HCT116 (cell line): ENCODE results near the gene HLA-DMA. TPM values are rescaled to one million over a fixed set of nuclear protein-coding genes. Genes with fewer than 3 reads are reported as not detected.

ENCODE experiments used
- CEBPB ChIP-seq: IDR thresholded peaks from 2 replicates; pipeline ENCODE4 v1.6.1; 2012; ENCODE audit warnings: low read depth
- EZH2 ChIP-seq: fragments of 200-600 bp; sonication (generic); IDR thresholded peaks from 2 replicates; pipeline ENCODE4 v1.6.1; 2017; ENCODE audit warnings: antibody characterized with exemption, mixed run types
- EZH2phosphoT487 ChIP-seq: fragments of 200-600 bp; IDR thresholded peaks from 2 replicates; pipeline ENCODE4 v1.6.1; 2018; ENCODE audit warnings: antibody characterized with exemption, borderline replicate concordance
- SIN3A ChIP-seq: IDR thresholded peaks from 2 replicates; pipeline ENCODE4 v1.6.1; 2012; ENCODE audit warnings: low read depth
- SP1 ChIP-seq: IDR thresholded peaks from 2 replicates; pipeline ENCODE4 v1.6.1; 2012; ENCODE audit warnings: low read depth
- TCF7L2 ChIP-seq: IDR thresholded peaks from 2 replicates; pipeline ENCODE4 v1.7.0; 2011; ENCODE audit warnings: borderline replicate concordance, inconsistent platforms; ENCODE audit not compliant: insufficient read depth, insufficient read length; ENCODE audit errors: extremely low read depth
- YY1 ChIP-seq: IDR thresholded peaks from 2 replicates; pipeline ENCODE4 v1.6.1; 2011; ENCODE audit warnings: low read length, low read depth, moderate library complexity, mild to moderate bottlenecking; ENCODE audit not compliant: insufficient replicate concordance; ENCODE audit errors: extremely low read depth
- ZFX ChIP-seq: fragments of 450-650 bp; IDR thresholded peaks from 2 replicates; pipeline ENCODE4 v1.6.1; 2017
- ZNF274 ChIP-seq: fragments of 200-500 bp; sonication (Bioruptor generic); IDR thresholded peaks from 2 replicates; pipeline ENCODE4 v1.6.1; 2014; ENCODE audit warnings: mild to moderate bottlenecking, low read depth, low read length, inconsistent platforms
- total RNA-seq: library from RNA; stranded (reverse); gene quantifications from one replicate; pipeline ENCODE4 v1.2.1, GENCODE V29; 2021; ENCODE audit not compliant: unreplicated experiment
- TF ChIP-seq, protein P1 (sequence below), 3 experiments: fragments of 200-600 bp in 1 of 3; sonication (generic) in 1 of 3; IDR thresholded peaks in 2 of 3; conservative IDR thresholded peaks in 1 of 3; 2 replicates each; pipeline ENCODE4 v1.5.1; 2012 to 2017; ENCODE audit warnings: low read depth in 2 of 3, low read length in 2 of 3, antibody characterized with exemption in 1 of 3, borderline replicate concordance in 1 of 3, control low read depth in 1 of 3, mild to moderate bottlenecking in 1 of 3, mixed read lengths in 1 of 3, mixed run types in 1 of 3, moderate library complexity in 1 of 3; ENCODE audit not compliant: insufficient read depth in 1 of 3
- TF ChIP-seq, protein P2 (sequence below): IDR thresholded peaks from 2 replicates; pipeline ENCODE4 v1.6.1; 2011; ENCODE audit warnings: mild to moderate bottlenecking, low read length, moderate library complexity; ENCODE audit not compliant: insufficient replicate concordance; ENCODE audit errors: extremely low read depth
- TF ChIP-seq, protein P3 (sequence below): IDR thresholded peaks from 2 replicates; pipeline ENCODE4 v1.6.1; 2012
- TF ChIP-seq, protein P4 (sequence below): IDR thresholded peaks from 2 replicates; pipeline ENCODE4 v1.6.1; 2012

The HLA-DMA gene
- total RNA-seq, 1 experiment from 2014 or later, result 12.1 TPM

DNA sequence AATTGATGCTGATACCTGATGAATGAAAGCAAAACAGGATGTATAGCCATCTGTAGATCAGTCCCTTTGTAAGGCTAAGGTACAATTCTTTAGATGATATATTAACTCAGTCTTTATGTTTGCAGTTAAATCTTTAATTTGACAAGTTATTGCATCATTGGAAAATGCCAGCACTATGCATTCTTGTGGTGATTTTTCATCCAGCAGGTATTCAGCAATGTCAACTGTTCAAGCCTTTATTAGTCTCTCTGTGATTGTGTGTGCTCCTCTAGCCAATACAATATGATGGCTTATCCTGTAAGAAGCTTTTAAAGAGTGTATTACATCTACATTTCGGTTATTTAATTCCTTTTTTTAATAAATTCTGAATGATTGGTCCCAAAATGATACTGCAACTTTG lies 46.4 kb downstream of the HLA-DMA start (continued):
- TF ChIP-seq, protein P1, sequence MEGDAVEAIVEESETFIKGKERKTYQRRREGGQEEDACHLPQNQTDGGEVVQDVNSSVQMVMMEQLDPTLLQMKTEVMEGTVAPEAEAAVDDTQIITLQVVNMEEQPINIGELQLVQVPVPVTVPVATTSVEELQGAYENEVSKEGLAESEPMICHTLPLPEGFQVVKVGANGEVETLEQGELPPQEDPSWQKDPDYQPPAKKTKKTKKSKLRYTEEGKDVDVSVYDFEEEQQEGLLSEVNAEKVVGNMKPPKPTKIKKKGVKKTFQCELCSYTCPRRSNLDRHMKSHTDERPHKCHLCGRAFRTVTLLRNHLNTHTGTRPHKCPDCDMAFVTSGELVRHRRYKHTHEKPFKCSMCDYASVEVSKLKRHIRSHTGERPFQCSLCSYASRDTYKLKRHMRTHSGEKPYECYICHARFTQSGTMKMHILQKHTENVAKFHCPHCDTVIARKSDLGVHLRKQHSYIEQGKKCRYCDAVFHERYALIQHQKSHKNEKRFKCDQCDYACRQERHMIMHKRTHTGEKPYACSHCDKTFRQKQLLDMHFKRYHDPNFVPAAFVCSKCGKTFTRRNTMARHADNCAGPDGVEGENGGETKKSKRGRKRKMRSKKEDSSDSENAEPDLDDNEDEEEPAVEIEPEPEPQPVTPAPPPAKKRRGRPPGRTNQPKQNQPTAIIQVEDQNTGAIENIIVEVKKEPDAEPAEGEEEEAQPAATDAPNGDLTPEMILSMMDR (IDR thresholded peaks at IDR 0.05 in 2 of 3, conservative IDR thresholded peaks at IDR 0.05 in 1 of 3; ENCODE audit: borderline replicate concordance in 1 of 3, insufficient read depth in 1 of 3, low read depth in 2 of 3, low read length in 2 of 3), result no peak
- TF ChIP-seq, protein P2, sequence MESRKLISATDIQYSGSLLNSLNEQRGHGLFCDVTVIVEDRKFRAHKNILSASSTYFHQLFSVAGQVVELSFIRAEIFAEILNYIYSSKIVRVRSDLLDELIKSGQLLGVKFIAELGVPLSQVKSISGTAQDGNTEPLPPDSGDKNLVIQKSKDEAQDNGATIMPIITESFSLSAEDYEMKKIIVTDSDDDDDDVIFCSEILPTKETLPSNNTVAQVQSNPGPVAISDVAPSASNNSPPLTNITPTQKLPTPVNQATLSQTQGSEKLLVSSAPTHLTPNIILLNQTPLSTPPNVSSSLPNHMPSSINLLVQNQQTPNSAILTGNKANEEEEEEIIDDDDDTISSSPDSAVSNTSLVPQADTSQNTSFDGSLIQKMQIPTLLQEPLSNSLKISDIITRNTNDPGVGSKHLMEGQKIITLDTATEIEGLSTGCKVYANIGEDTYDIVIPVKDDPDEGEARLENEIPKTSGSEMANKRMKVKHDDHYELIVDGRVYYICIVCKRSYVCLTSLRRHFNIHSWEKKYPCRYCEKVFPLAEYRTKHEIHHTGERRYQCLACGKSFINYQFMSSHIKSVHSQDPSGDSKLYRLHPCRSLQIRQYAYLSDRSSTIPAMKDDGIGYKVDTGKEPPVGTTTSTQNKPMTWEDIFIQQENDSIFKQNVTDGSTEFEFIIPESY, result no peak
- TF ChIP-seq EZH2 (no peak), CEBPB (peak; percentile 79), EZH2phosphoT487 (no peak), ZNF274 (no peak), YY1 (no peak), TCF7L2 (no peak), ZFX (no peak), SP1 (peak; percentile 31; the same call in 1 of the 2 replicates), SIN3A (no peak)
- TF ChIP-seq, protein P3, sequence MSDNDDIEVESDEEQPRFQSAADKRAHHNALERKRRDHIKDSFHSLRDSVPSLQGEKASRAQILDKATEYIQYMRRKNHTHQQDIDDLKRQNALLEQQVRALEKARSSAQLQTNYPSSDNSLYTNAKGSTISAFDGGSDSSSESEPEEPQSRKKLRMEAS, result no peak
- TF ChIP-seq, protein P4, sequence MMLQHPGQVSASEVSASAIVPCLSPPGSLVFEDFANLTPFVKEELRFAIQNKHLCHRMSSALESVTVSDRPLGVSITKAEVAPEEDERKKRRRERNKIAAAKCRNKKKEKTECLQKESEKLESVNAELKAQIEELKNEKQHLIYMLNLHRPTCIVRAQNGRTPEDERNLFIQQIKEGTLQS, result peak; percentile 41; the same call in 1 of the 2 replicates
